GM19463 (cell line): ENCODE measurements around the gene COA7.
"Not testable (repeated sequence)": the region's sequence is repeated elsewhere in the genome, so short reads cannot be mapped to it uniquely, and the experiment has no call there.

Experiments used
- ATAC-seq: cut with Tn5 transposase; IDR thresholded peaks from one replicate; pipeline ENCODE4 v1.9.1; 2021; ENCODE audit warnings: mild to moderate bottlenecking, moderate library complexity; ENCODE audit not compliant: unreplicated experiment

COA7 gene

GRCh38 chr1:52706941-52707926, 9.1 kb upstream of the COA7 start:
- no peak for ATAC-seq

- ATAC-seq: no peak
Measured at GRCh38 chr1:52706136-52706670, 8.1 kb upstream of the COA7 start.

- ATAC-seq: peak; percentile 90
Measured at GRCh38 chr1:52702886-52703787, 5.0 kb upstream of the COA7 start.

GRCh38 chr1:52695627-52696026, 2.5 kb downstream of the COA7 start:
- ATAC-seq: no peak

GRCh38 chr1:52693843-52694242, 4.3 kb downstream of the COA7 start:
- ATAC-seq: no peak

GRCh38 chr1:52693351-52693750, 4.8 kb downstream of the COA7 start:
- not testable (repeated sequence) for ATAC-seq

- ATAC-seq: no peak
Measured at GRCh38 chr1:52692697-52693096, 5.5 kb downstream of the COA7 start.

GRCh38 chr1:52691821-52692220, 6.3 kb downstream of the COA7 start:
- ATAC-seq: no peak

- no peak for ATAC-seq
Measured at GRCh38 chr1:52686830-52687229, 11.3 kb downstream of the COA7 start.

- not testable (repeated sequence) for ATAC-seq
Measured at GRCh38 chr1:52686261-52686751, 11.8 kb downstream of the COA7 start.

GRCh38 chr1:52684545-52684944, 13.6 kb downstream of the COA7 start:
- no peak for ATAC-seq

- no peak for ATAC-seq
Measured at GRCh38 chr1:52683367-52683940, 14.7 kb downstream of the COA7 start.

- no peak for ATAC-seq
Measured at GRCh38 chr1:52681136-52681535, 17.0 kb downstream of the COA7 start.

GRCh38 chr1:52680353-52680752, 17.8 kb downstream of the COA7 start:
- ATAC-seq: no peak

- no peak for ATAC-seq
Measured at GRCh38 chr1:52679498-52679897, 18.6 kb downstream of the COA7 start.

- no peak for ATAC-seq
Measured at GRCh38 chr1:52679048-52679447, 19.1 kb downstream of the COA7 start.

- ATAC-seq: no peak
Measured at GRCh38 chr1:52677076-52677806, 20.9 kb downstream of the COA7 start.

- no peak for ATAC-seq
Measured at GRCh38 chr1:52676249-52676903, 21.8 kb downstream of the COA7 start.
